B cell (primary cell): ENCODE data around the gene ABR. TPM values are rescaled to one million over a fixed set of nuclear protein-coding genes. Genes with fewer than 3 reads are reported as not detected.

Source experiments
- ATAC-seq: fragments of 200-7000 bp; cut with Tn5 transposase; one replicate; pipeline ENCODE4 v1.10.0; 2021; ENCODE audit warnings: low read depth, mild to moderate bottlenecking, moderate number of reproducible peaks, moderate library complexity
- CTCF ChIA-PET: fragments of 350-600 bp; sonication (Branson Sonifier 250); formaldehyde crosslinking; loops from one replicate; lab custom pipeline; 2021; ENCODE audit warnings: antibody characterized with exemption, inconsistent platforms; lab: Charles Lee
- POLR2A ChIA-PET: fragments of 350-600 bp; sonication (Branson Sonifier 250); formaldehyde crosslinking; loops from one replicate; lab custom pipeline; 2021; ENCODE audit warnings: antibody characterized with exemption; lab: Charles Lee
- DNase-seq: peaks from one replicate; pipeline ENCODE4 v3.0.0; 2013
- H2AFZ ChIP-seq: 2 replicates; pipeline ENCODE4 v1.6.1; 2012; ENCODE audit warnings: mild to moderate bottlenecking, low read depth, low read length; ENCODE audit not compliant: insufficient read depth, poor library complexity, severe bottlenecking
- H3K27ac ChIP-seq, 2 donors: 1 replicate in 1 of 2; 2 replicates in 1 of 2; pipeline ENCODE4 v1.5.1; 2012 to 2013; ENCODE audit warnings: low read length in 2 of 2, mild to moderate bottlenecking in 2 of 2, moderate library complexity in 1 of 2
- H3K27me3 ChIP-seq, 4 experiments: fragments of 200-600 bp in 1 of 4; sonication (generic) in 1 of 4; replicated peaks in 1 of 4; 1 replicate in 2 of 4; 2 replicates in 2 of 4; pipeline versions ENCODE4 v1.6.1 to v1.7.0; 2013 to 2016; ENCODE audit warnings: low read length in 3 of 4, mild to moderate bottlenecking in 2 of 4, mixed read lengths in 1 of 4, moderate library complexity in 1 of 4; ENCODE audit not compliant: insufficient read depth in 4 of 4, control insufficient read depth in 3 of 4; ENCODE audit errors: control extremely low read depth in 1 of 4
- H3K36me3 ChIP-seq, 2 experiments: replicated peaks in 1 of 2; 1 replicate in 1 of 2; 2 replicates in 1 of 2; pipeline versions ENCODE4 v1.6.1 to v1.7.1; 2013; ENCODE audit warnings: low read length in 1 of 2; ENCODE audit not compliant: insufficient read depth in 2 of 2, control insufficient read depth in 1 of 2; ENCODE audit errors: control extremely low read depth in 1 of 2, extremely low read depth in 1 of 2
- H3K4me1 ChIP-seq, 2 donors: fragments of 200-600 bp in 1 of 2; sonication (generic) in 1 of 2; 1 replicate in 1 of 2; 2 replicates in 1 of 2; pipeline versions ENCODE4 v1.5.1 to v1.6.1; 2013 to 2017; ENCODE audit warnings: low read length in 2 of 2; ENCODE audit not compliant: control insufficient read depth in 2 of 2, insufficient read depth in 2 of 2
- H3K4me2 ChIP-seq: replicated peaks from 2 replicates; pipeline ENCODE3; 2012; ENCODE audit warnings: mild to moderate bottlenecking, low read depth, low read length; ENCODE audit not compliant: poor library complexity, severe bottlenecking
- H3K4me3 ChIP-seq, 5 experiments: fragments of 200-600 bp in 1 of 5; sonication (generic) in 1 of 5; 1 replicate in 3 of 5; 2 replicates in 2 of 5; pipeline versions ENCODE4 v1.5.1 to v1.7.0; 2011 to 2016; ENCODE audit warnings: low read length in 4 of 5, mild to moderate bottlenecking in 4 of 5, low read depth in 2 of 5, control low read depth in 1 of 5, moderate library complexity in 1 of 5; ENCODE audit not compliant: insufficient read depth in 1 of 5; ENCODE audit errors: control extremely low read depth in 1 of 5, extremely low read depth in 1 of 5
- H3K79me2 ChIP-seq: fragments of 200-600 bp; sonication (generic); one replicate; pipeline ENCODE4 v1.6.0; 2016; ENCODE audit warnings: low read length; ENCODE audit not compliant: control insufficient read depth, insufficient read depth
- H3K9ac ChIP-seq: fragments of 200-600 bp; sonication (generic); 2 replicates; pipeline ENCODE4 v1.6.1; 2017; ENCODE audit warnings: mild to moderate bottlenecking, low read length, moderate library complexity
- H3K9me3 ChIP-seq, 3 donors: one replicate each; pipeline versions ENCODE4 v1.6.1 to v1.7.1; 2013; ENCODE audit warnings: low read length in 2 of 3; ENCODE audit not compliant: control insufficient read depth in 2 of 3, insufficient read depth in 1 of 3; ENCODE audit errors: control extremely low read depth in 1 of 3
- H4K20me1 ChIP-seq: 2 replicates; pipeline ENCODE4 v1.6.0; 2012; ENCODE audit warnings: mild to moderate bottlenecking, low read length; ENCODE audit not compliant: insufficient read depth, control insufficient read depth, poor library complexity, severe bottlenecking
- H3K27ac Mint-ChIP-seq: one replicate; pipeline ENCODE4 v1.8.0; 2021; ENCODE audit warnings: mixed read lengths
- H3K27me3 Mint-ChIP-seq: one replicate; pipeline ENCODE4 v1.8.0; 2021; ENCODE audit warnings: mixed read lengths
- H3K4me1 Mint-ChIP-seq: one replicate; pipeline ENCODE4 v1.8.0; 2021; ENCODE audit warnings: mixed read lengths
- H3K4me3 Mint-ChIP-seq: one replicate; pipeline ENCODE4 v1.8.0; 2021; ENCODE audit warnings: mixed read lengths
- H3K9me3 Mint-ChIP-seq: one replicate; pipeline ENCODE4 v1.8.0; 2022; ENCODE audit warnings: mixed read lengths; ENCODE audit not compliant: insufficient read depth
- CTCF ChIP-seq: fragments of 200-600 bp; IDR thresholded peaks from one replicate; pipeline ENCODE4 v1.8.0; 2022; ENCODE audit warnings: antibody characterized with exemption, mild to moderate bottlenecking
- EZH2 ChIP-seq: IDR thresholded peaks from 2 replicates; pipeline ENCODE4 v1.6.1; 2012; ENCODE audit warnings: borderline replicate concordance, low read depth, mild to moderate bottlenecking, moderate library complexity, low read length; ENCODE audit not compliant: insufficient read depth, poor library complexity, severe bottlenecking
- WGBS: methylation state at CpG from one replicate; pipeline ENCODE4 v1.1.5; 2013; ENCODE audit warnings: missing lambda C conversion rate; ENCODE audit not compliant: insufficient coverage; 5-methylcytosine and 5-hydroxymethylcytosine counted together
- intact Hi-C: fragments of 100-400 bp; cut with micrococcal nuclease; formaldehyde crosslinking; loops from one replicate; pipeline ENCODE4 v1.10.0; 2022
- polyA plus RNA-seq: library from polyadenylated mRNA; depleted of rRNA; stranded (reverse); fragments of >200 nt; gene quantifications from 2 replicates; pipeline ENCODE4 v1.2.3, GENCODE V29; 2012
- total RNA-seq, 2 donors: library from RNA; stranded (reverse); fragments of 120-200 nt in 1 of 2; gene quantifications; 1 replicate in 1 of 2; 2 replicates in 1 of 2; pipeline versions ENCODE4 v1.2.3 to v1.2.4, GENCODE V29; 2013 to 2022

Gene ABR
- total and polyA plus RNA-seq, 2 donors (not counting 1 experiment from before 2014, with no cell fraction given), result 79.8 to 262 TPM

GRCh38 chr17:1110862-1111598 lies 68.8 kb downstream of the ABR start:
- peaks cover 49% of the 10 kb centered on the region for H3K79me2 ChIP-seq
- H3K27me3 ChIP-seq, result no peaks in the 10 kb centered on the region
- Mint-ChIP-seq H3K4me3 (peak overlapping the region; percentile 66), H3K27ac (peak overlapping the region; percentile 12), H3K4me1 (peaks cover 47% of the 10 kb centered on the region), H3K27me3 (no peaks in the 10 kb centered on the region), H3K9me3 (no peaks in the 10 kb centered on the region)
- peak overlapping the region; percentile 97 for H3K4me2 ChIP-seq
- CTCF ChIA-PET, result interaction anchor here (1.1 to 1.5 kb wide), 4 partner anchors 10 to 76 kb away, joined by 3 to 7 read pairs (median 3); no protein-coding TSS in a partner anchor
- DNase-seq (no peak), ATAC-seq (no peak)
- intact Hi-C loops, result no loop called here
- H3K4me1 ChIP-seq, result peaks cover 15 to 28% of the 10 kb centered on the region in 2 donors
- H3K9ac ChIP-seq, result no peak overlapping the region
- no peak overlapping the region for H2AFZ ChIP-seq
- peaks cover 0 to 3% of the 10 kb centered on the region in 2 experiments for H3K36me3 ChIP-seq
- POLR2A ChIA-PET, result no interaction called here
- peaks cover 89% of the 10 kb centered on the region for H4K20me1 ChIP-seq
- 66% methylated on average over 15 of the region's 19 CpGs for WGBS
- peaks cover 0 to 5% (median 0%) of the 10 kb centered on the region in 3 donors for H3K9me3 ChIP-seq
- no peak overlapping the region for H3K27ac ChIP-seq
- TF ChIP-seq EZH2, result no peak
- no peak for TF ChIP-seq CTCF
- no peak overlapping the region for H3K4me3 ChIP-seq

GRCh38 chr17:1110541-1110861 lies 69.3 kb downstream of the ABR start:
- H3K27me3 ChIP-seq, result no peaks in the 10 kb centered on the region
- POLR2A ChIA-PET, result interaction anchor here (0.7 kb wide), 1 partner anchor 157 kb away, joined by 5 read pairs; no protein-coding TSS in a partner anchor
- H3K4me2 ChIP-seq, result peak overlapping the region; percentile 97
- H3K27ac ChIP-seq, result no peak overlapping the region
- peaks cover 15 to 28% of the 10 kb centered on the region in 2 donors for H3K4me1 ChIP-seq
- H3K4me1 Mint-ChIP-seq, result peaks cover 48% of the 10 kb centered on the region
- 83% methylated on average over 3 of the region's 3 CpGs for WGBS
- ATAC-seq (no peak), DNase-seq (no peak)
- TF ChIP-seq EZH2 (no peak), CTCF (no peak)
- no peaks in the 10 kb centered on the region for H3K9me3 Mint-ChIP-seq
- H3K4me3 ChIP-seq, result no peak overlapping the region
- CTCF ChIA-PET, result interaction anchor here (1.3 kb wide), 1 partner anchor 77 kb away, joined by 3 read pairs; no protein-coding TSS in a partner anchor
- peaks cover 0 to 3% of the 10 kb centered on the region in 2 experiments for H3K36me3 ChIP-seq
- intact Hi-C loops, result no loop called here
- peaks cover 49% of the 10 kb centered on the region for H3K79me2 ChIP-seq
- H4K20me1 ChIP-seq, result peaks cover 89% of the 10 kb centered on the region
- peaks cover 0 to 5% (median 0%) of the 10 kb centered on the region in 3 donors for H3K9me3 ChIP-seq
- H3K27ac Mint-ChIP-seq, result no peak overlapping the region
- peak overlapping the region; percentile 75 for H3K4me3 Mint-ChIP-seq
- no peak overlapping the region for H3K9ac ChIP-seq
- H2AFZ ChIP-seq, result no peak overlapping the region
- H3K27me3 Mint-ChIP-seq, result no peaks in the 10 kb centered on the region
